Muscle layer of colon (tissue), 2 donors: ENCODE data around the gene EGFR.

Experiments used
- H3K27ac ChIP-seq: one replicate; pipeline ENCODE4 v1.7.0; 2013; ENCODE audit warnings: low read depth, mild to moderate bottlenecking, low read length, moderate library complexity
- H3K27me3 ChIP-seq, 2 donors: one replicate each; pipeline ENCODE4 v1.7.0; 2013; ENCODE audit warnings: low read length in 2 of 2, mild to moderate bottlenecking in 2 of 2; ENCODE audit not compliant: insufficient read depth in 2 of 2, control insufficient read depth in 1 of 2
- H3K36me3 ChIP-seq: one replicate; pipeline ENCODE4 v1.7.0; 2013; ENCODE audit warnings: mild to moderate bottlenecking, low read length; ENCODE audit not compliant: insufficient read depth
- H3K4me1 ChIP-seq: one replicate; pipeline ENCODE4 v1.7.0; 2013; ENCODE audit warnings: mild to moderate bottlenecking, low read length; ENCODE audit not compliant: insufficient read depth
- H3K4me3 ChIP-seq, 2 donors: one replicate each; pipeline ENCODE4 v1.7.0; 2013; ENCODE audit warnings: low read length in 2 of 2, low read depth in 1 of 2, mild to moderate bottlenecking in 1 of 2, moderate library complexity in 1 of 2
- H3K9ac ChIP-seq: one replicate; pipeline ENCODE4 v1.7.0; 2013; ENCODE audit warnings: low read length
- H3K9me3 ChIP-seq: one replicate; pipeline ENCODE4 v1.7.0; 2013; ENCODE audit warnings: mild to moderate bottlenecking, low read length
- donor health status: abdominal sarcoma.
- donor health status: Adenocarcinoma of cecum.

EGFR gene

GRCh38 chr7:55088107-55088506 lies 69.3 kb downstream of the EGFR start:
- H3K4me1 ChIP-seq, result peaks cover 38% of the 10 kb centered on the region

GRCh38 chr7:55088620-55089019 lies 69.8 kb downstream of the EGFR start:
- Histone ChIP-seq H3K27me3 (no peaks in the 10 kb centered on the region), H3K27ac (no peak overlapping the region), H3K4me1 (peaks cover 39% of the 10 kb centered on the region), H3K4me3 (no peak overlapping the region), H3K36me3 (no peaks in the 10 kb centered on the region), H3K9ac (no peak overlapping the region), H3K9me3 (no peaks in the 10 kb centered on the region)

More at GRCh38 chr7:55088107-55088506, 69.3 kb downstream of the EGFR start:
- no peaks in the 10 kb centered on the region for H3K9me3 ChIP-seq
- H3K27me3 ChIP-seq, result no peaks in the 10 kb centered on the region
- no peak overlapping the region for H3K27ac ChIP-seq
- no peak overlapping the region for H3K9ac ChIP-seq
- H3K36me3 ChIP-seq, result no peaks in the 10 kb centered on the region
- H3K4me3 ChIP-seq, result no peak overlapping the region

- no peak overlapping the region for H3K4me3 ChIP-seq
- H3K9ac ChIP-seq, result no peak overlapping the region
- H3K27me3 ChIP-seq, result no peaks in the 10 kb centered on the region
- H3K36me3 ChIP-seq, result no peaks in the 10 kb centered on the region
- no peaks in the 10 kb centered on the region for H3K9me3 ChIP-seq
- peaks cover 26% of the 10 kb centered on the region for H3K4me1 ChIP-seq
- no peak overlapping the region for H3K27ac ChIP-seq
Observed at GRCh38 chr7:55092186-55092974, 73.6 kb downstream of the EGFR start.

GRCh38 chr7:55092975-55093373 lies 74.2 kb downstream of the EGFR start:
- Histone ChIP-seq H3K9ac (no peak overlapping the region), H3K27me3 (no peaks in the 10 kb centered on the region), H3K4me3 (no peak overlapping the region), H3K27ac (no peak overlapping the region), H3K4me1 (peaks cover 20% of the 10 kb centered on the region), H3K36me3 (no peaks in the 10 kb centered on the region), H3K9me3 (no peaks in the 10 kb centered on the region)

GRCh38 chr7:55093674-55094073 lies 74.9 kb downstream of the EGFR start:
- Histone ChIP-seq H3K9ac (no peak overlapping the region), H3K36me3 (no peaks in the 10 kb centered on the region), H3K27me3 (no peaks in the 10 kb centered on the region), H3K4me3 (no peak overlapping the region), H3K27ac (no peak overlapping the region), H3K9me3 (no peaks in the 10 kb centered on the region), H3K4me1 (peaks cover 19% of the 10 kb centered on the region)

GRCh38 chr7:55094092-55094690 lies 75.4 kb downstream of the EGFR start:
- no peak overlapping the region for H3K9ac ChIP-seq
- H3K27me3 ChIP-seq, result no peaks in the 10 kb centered on the region
- no peaks in the 10 kb centered on the region for H3K36me3 ChIP-seq
- H3K9me3 ChIP-seq, result no peaks in the 10 kb centered on the region
- peaks cover 22% of the 10 kb centered on the region for H3K4me1 ChIP-seq
- H3K27ac ChIP-seq, result no peak overlapping the region
- H3K4me3 ChIP-seq, result no peak overlapping the region

GRCh38 chr7:55095672-55096071 lies 76.9 kb downstream of the EGFR start:
- Histone ChIP-seq H3K27ac (no peak overlapping the region), H3K27me3 (no peaks in the 10 kb centered on the region)

GRCh38 chr7:55096323-55096722 lies 77.5 kb downstream of the EGFR start:
- Histone ChIP-seq H3K36me3 (no peaks in the 10 kb centered on the region), H3K27ac (no peak overlapping the region), H3K9me3 (no peaks in the 10 kb centered on the region), H3K9ac (no peak overlapping the region), H3K27me3 (no peaks in the 10 kb centered on the region), H3K4me3 (no peak overlapping the region), H3K4me1 (peaks cover 22% of the 10 kb centered on the region)

More at GRCh38 chr7:55095672-55096071, 76.9 kb downstream of the EGFR start:
- Histone ChIP-seq H3K4me3 (no peak overlapping the region), H3K9ac (no peak overlapping the region), H3K4me1 (peaks cover 22% of the 10 kb centered on the region), H3K36me3 (no peaks in the 10 kb centered on the region), H3K9me3 (no peaks in the 10 kb centered on the region)

- Histone ChIP-seq H3K4me3 (no peak overlapping the region), H3K4me1 (peaks cover 16% of the 10 kb centered on the region), H3K27me3 (no peaks in the 10 kb centered on the region), H3K27ac (no peak overlapping the region), H3K9ac (no peak overlapping the region), H3K9me3 (no peaks in the 10 kb centered on the region), H3K36me3 (no peaks in the 10 kb centered on the region)
Observed at GRCh38 chr7:55097100-55097499, 78.3 kb downstream of the EGFR start.

- Histone ChIP-seq H3K27me3 (no peaks in the 10 kb centered on the region), H3K4me1 (peaks cover 7% of the 10 kb centered on the region), H3K4me3 (no peak overlapping the region), H3K36me3 (no peaks in the 10 kb centered on the region), H3K9ac (no peak overlapping the region), H3K9me3 (no peaks in the 10 kb centered on the region), H3K27ac (no peak overlapping the region)
Observed at GRCh38 chr7:55099066-55099820, 80.4 kb downstream of the EGFR start.

GRCh38 chr7:55099821-55100543 lies 81.2 kb downstream of the EGFR start:
- Histone ChIP-seq H3K27ac (peak overlapping the region; percentile 22), H3K27me3 (no peaks in the 10 kb centered on the region), H3K9ac (no peak overlapping the region), H3K4me3 (no peak overlapping the region), H3K9me3 (no peaks in the 10 kb centered on the region), H3K36me3 (no peaks in the 10 kb centered on the region), H3K4me1 (peaks cover 12% of the 10 kb centered on the region)
